Adrenal gland (tissue), 12 donors: ENCODE measurements around the gene SNED1. TPM values are rescaled to one million over a fixed set of nuclear protein-coding genes. Genes with fewer than 3 reads are reported as not detected.

Experiments used
- DNase-seq, 7 donors: peaks; one replicate each; pipeline ENCODE4 v3.0.0-alpha.2; 2019 to 2020
- H3K27ac ChIP-seq, 5 donors: fragments of 200-600 bp; sonication (generic) in 4 of 5; 1 replicate in 3 of 5; 2 replicates in 2 of 5; pipeline versions ENCODE4 v1.5.1 to v1.8.0; 2016 to 2020; ENCODE audit warnings: mild to moderate bottlenecking in 1 of 5
- H3K27me3 ChIP-seq: fragments of 200-600 bp; 2 replicates; pipeline ENCODE4 v1.8.0; 2021
- H3K36me3 ChIP-seq, 2 donors: fragments of 200-600 bp; replicated peaks in 1 of 2; 1 replicate in 1 of 2; 2 replicates in 1 of 2; pipeline versions ENCODE4 v1.5.1 to v1.8.0; 2018 to 2022
- H3K4me1 ChIP-seq, 2 donors: fragments of 200-600 bp; replicated peaks in 1 of 2; 1 replicate in 1 of 2; 2 replicates in 1 of 2; pipeline versions ENCODE4 v1.5.1 to v1.8.0; 2018 to 2021
- H3K4me3 ChIP-seq, 4 donors: fragments of 200-600 bp; sonication (generic) in 3 of 4; one replicate each; pipeline ENCODE4 v1.5.1; 2016 to 2018
- H3K9me3 ChIP-seq, 3 donors: fragments of 200-600 bp; sonication (generic) in 1 of 3; replicated peaks in 1 of 3; 1 replicate in 2 of 3; 2 replicates in 1 of 3; pipeline versions ENCODE4 v1.5.1 to v1.8.0; 2016 to 2021
- POLR2A ChIP-seq, 2 donors: fragments of 450-650 bp; IDR thresholded peaks; one replicate each; pipeline ENCODE4 v1.6.1; 2017; ENCODE audit warnings: antibody characterized with exemption in 2 of 2, mild to moderate bottlenecking in 2 of 2, moderate library complexity in 1 of 2
- WGBS, 4 donors: extraction: QIAGEN DNeasy Blood & Tissue Kit in 2 of 4; methylation state at CpG; one replicate each; pipeline versions ENCODE4 v1.1.5 to v1.1.7; 2013 to 2017; 5-methylcytosine and 5-hydroxymethylcytosine counted together
- intact Hi-C, 2 donors: fragments of 100-400 bp; cut with DNase I; formaldehyde crosslinking; loops; one replicate each; pipeline versions ENCODE4 v1.14.1 to v1.15.0; 2022 to 2023
- polyA plus RNA-seq, 3 donors: library from polyadenylated mRNA; stranded (reverse); fragments of 200-250 nt in 2 of 3; fragments of 350-450 nt in 1 of 3; fragmentation: Illumina TruSeq in 1 of 3; extraction: RNeasy Lipid Tissue Mini Kit (QIAGEN cat#74804) in 1 of 3; gene quantifications; one replicate each; pipeline ENCODE4 v1.2.3, GENCODE V29; 2013 to 2014
- total RNA-seq, 9 donors: library from RNA; depleted of rRNA in 4 of 9; stranded (reverse); fragments of >200 nt in 4 of 9; fragments of 120-200 nt in 1 of 9; fragmentation: NEBNext Ultra II Directional in 1 of 9; extraction: Animal tissue kit (Norgen Biotek cat#: 25700) in 1 of 9; gene quantifications; one replicate each; pipeline versions ENCODE4 v1.1.0 to v1.2.4, GENCODE V29; 2013 to 2023
- TF ChIP-seq, protein P1 (sequence below), 6 experiments: fragments of 450-650 bp in 4 of 6; fragments of 200-600 bp in 2 of 6; sonication (generic) in 1 of 6; IDR thresholded peaks; 1 replicate in 5 of 6; 2 replicates in 1 of 6; pipeline versions ENCODE4 v1.5.1 to v1.8.0; 2016 to 2021; ENCODE audit warnings: antibody characterized with exemption in 6 of 6, mild to moderate bottlenecking in 2 of 6, moderate library complexity in 1 of 6
- donor health status: healthy with polysubstance abuse.
- donor health status: Bipolar disorder and iron deficiency.
- donor health status: DM: yes; HTN: yes; CAD: no.
- donor health status: DM: no; HTN: no; CAD: no.
- donor health status: DM: no; HTN: no; CAD: no.
- donor health status: DM: yes; HTN: yes; CAD: no.

The SNED1 gene
- total and polyA plus RNA-seq, 12 donors = 3.1 to 59.5 (median 22.9) TPM

DNA sequence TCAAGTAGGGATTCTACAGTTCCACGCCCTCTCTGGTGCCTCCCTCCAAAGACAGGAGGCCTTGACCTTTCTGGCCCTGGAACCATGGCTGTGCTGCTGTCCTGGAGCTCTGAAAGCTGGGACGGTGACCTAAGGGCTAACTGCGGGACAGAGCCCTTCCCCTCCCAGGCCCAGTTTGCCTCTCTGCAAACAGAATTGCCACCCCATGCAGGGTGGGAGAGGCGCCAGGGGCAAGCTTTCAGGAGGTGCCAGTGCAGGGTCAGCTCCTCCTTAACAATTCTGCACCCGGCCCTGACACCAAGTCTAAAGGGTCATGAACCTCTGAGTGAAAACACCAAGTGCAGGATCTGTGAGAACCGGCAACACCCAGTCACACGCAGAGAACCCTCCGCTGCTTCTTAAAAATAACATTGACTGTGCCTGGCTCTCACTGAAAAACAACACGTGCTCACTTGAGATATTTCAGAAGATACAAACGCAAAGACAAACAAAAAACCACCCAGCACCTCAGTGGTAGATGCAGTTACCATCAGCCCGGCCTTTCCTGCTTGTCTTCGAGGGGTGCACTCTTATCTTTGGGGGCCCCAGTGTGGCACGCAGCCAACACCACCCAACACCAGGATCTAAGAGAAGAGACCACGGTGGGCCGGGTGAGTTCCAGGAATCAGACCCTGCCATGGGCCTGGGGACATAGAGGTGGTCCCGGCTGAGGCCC, 1.1 kb upstream of the SNED1 start:
- 39 to 42% (median 41%) methylated on average over 11 to 16 of the region's 16 CpGs for WGBS, 4 donors
- peak in 6 of 7 donors; percentile 40 to 72 (median 60) for DNase-seq
- peak overlapping the region in 3 of 5 donors; percentile 83 to 94 (median 89) for H3K27ac ChIP-seq
- H3K9me3 ChIP-seq = no peaks in the 10 kb centered on the region
- peak overlapping the region in 1 of 4 donors; percentile 97 for H3K4me3 ChIP-seq
- peaks cover 42 to 48% of the 10 kb centered on the region in 2 donors for H3K4me1 ChIP-seq
- H3K27me3 ChIP-seq = no peaks in the 10 kb centered on the region
- intact Hi-C loops = no loop called here
- H3K36me3 ChIP-seq = no peaks in the 10 kb centered on the region
- TF ChIP-seq POLR2A (IDR thresholded peaks at IDR 0.05) = peak in 1 of 2 donors; percentile 22
- TF ChIP-seq, protein P1, sequence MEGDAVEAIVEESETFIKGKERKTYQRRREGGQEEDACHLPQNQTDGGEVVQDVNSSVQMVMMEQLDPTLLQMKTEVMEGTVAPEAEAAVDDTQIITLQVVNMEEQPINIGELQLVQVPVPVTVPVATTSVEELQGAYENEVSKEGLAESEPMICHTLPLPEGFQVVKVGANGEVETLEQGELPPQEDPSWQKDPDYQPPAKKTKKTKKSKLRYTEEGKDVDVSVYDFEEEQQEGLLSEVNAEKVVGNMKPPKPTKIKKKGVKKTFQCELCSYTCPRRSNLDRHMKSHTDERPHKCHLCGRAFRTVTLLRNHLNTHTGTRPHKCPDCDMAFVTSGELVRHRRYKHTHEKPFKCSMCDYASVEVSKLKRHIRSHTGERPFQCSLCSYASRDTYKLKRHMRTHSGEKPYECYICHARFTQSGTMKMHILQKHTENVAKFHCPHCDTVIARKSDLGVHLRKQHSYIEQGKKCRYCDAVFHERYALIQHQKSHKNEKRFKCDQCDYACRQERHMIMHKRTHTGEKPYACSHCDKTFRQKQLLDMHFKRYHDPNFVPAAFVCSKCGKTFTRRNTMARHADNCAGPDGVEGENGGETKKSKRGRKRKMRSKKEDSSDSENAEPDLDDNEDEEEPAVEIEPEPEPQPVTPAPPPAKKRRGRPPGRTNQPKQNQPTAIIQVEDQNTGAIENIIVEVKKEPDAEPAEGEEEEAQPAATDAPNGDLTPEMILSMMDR (IDR thresholded peaks at IDR 0.05) = no peak

DNA sequence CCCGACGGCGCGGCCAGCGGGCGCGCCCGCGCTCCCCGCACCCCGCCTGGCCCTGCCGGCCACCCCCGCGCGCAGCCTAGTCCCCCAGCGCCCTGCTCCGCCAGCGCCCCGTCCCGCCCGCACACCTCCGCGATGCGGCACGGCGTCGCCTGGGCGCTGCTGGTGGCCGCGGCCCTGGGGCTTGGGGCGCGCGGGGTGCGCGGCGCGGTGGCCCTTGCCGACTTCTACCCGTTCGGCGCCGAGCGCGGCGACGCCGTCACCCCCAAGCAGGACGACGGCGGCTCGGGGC, 232 bp downstream of the SNED1 start:
- H3K9me3 ChIP-seq = peaks cover 0 to 4% (median 0%) of the 10 kb centered on the region in 3 donors
- intact Hi-C loops = no loop called here
- 1% methylated on average over 50 to 51 of the region's 51 CpGs; no CpG with 5 or more reads in 2 of the 4 donors for WGBS, 4 donors

DNA sequence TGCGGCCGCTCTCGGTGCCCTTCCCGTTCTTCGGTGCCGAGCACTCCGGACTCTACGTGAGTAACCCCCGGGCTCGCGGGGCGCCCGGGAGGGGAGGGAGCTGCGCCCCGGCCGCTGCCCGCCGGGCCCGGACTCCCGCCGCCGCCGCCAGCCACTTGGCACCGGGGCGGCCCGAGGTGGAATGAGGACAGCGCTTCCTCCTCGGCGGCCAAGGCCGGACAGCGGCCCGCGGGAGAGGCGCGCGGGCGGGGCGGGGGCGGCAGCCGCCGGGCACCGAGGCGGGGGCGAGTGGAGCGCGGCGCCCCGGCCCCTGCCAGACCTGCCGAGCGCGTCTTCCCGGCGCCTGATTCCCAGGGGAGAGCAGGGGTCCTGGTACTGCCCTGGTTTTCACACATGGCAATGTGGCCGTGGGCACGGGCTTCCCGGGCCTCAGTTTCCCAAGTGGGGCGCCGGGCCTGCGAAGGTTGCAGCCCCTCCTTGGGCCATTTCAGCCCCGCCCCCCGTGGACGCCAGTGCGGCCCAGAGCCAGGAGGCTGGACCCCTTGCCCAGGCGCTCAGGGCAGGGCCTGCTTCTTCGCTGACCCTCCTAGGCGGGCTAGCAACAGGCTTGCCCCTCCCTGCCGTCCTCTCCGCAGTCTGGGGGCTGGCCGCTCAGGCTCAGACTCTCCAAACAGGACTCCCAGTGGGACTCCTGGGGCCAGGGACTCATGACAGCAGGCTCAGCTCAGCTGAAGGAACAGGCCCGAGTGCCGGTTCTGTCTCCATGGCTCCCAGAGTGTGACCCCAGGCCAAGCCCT, 775 bp downstream of the SNED1 start:
- peaks cover 0 to 10% (median 3%) of the 10 kb centered on the region in 3 donors for H3K9me3 ChIP-seq
- 0 to 4% (median 3%) methylated on average over 13 to 71 of the region's 71 CpGs; no CpG with 5 or more reads in 1 of the 4 donors for WGBS, 4 donors
- no peaks in the 10 kb centered on the region for H3K36me3 ChIP-seq
- peak in 6 of 7 donors; percentile 49 to 70 (median 62) for DNase-seq
- peak overlapping the region in 4 of 5 donors; percentile 59 to 94 (median 65) for H3K27ac ChIP-seq
- peak overlapping the region; percentile 30 to 97 (median 38) for H3K4me3 ChIP-seq
- H3K4me1 ChIP-seq = peaks cover 42 to 47% of the 10 kb centered on the region in 2 donors
- TF ChIP-seq, protein P1 (IDR thresholded peaks at IDR 0.05) = no peak
- peak in 1 of 2 donors; percentile 5 for TF ChIP-seq POLR2A (IDR thresholded peaks at IDR 0.05)
- H3K27me3 ChIP-seq = no peaks in the 10 kb centered on the region
- intact Hi-C loops = no loop called here

More for the DNA sequence above, 232 bp downstream of the SNED1 start:
- no peaks in the 10 kb centered on the region for H3K27me3 ChIP-seq
- peak overlapping the region; percentile 30 to 97 (median 38) for H3K4me3 ChIP-seq
- H3K4me1 ChIP-seq = peaks cover 42 to 47% of the 10 kb centered on the region in 2 donors
- peak in 1 of 2 donors; percentile 1 for TF ChIP-seq POLR2A (IDR thresholded peaks at IDR 0.05)
- TF ChIP-seq, protein P1 (IDR thresholded peaks at IDR 0.05) = no peak
- H3K27ac ChIP-seq = peak overlapping the region in 4 of 5 donors; percentile 59 to 94 (median 65)
- H3K36me3 ChIP-seq = no peaks in the 10 kb centered on the region
- DNase-seq = no peak
